A673 (cell line): ENCODE measurements around the gene ICOS.

Source experiments
- CTCF ChIP-seq: fragments of 300-800, 200-600 bp; sonication (generic); conservative IDR thresholded peaks from 2 replicates; pipeline ENCODE4 v1.5.1; 2017; ENCODE audit warnings: low read depth, mild to moderate bottlenecking, antibody characterized with exemption, low read length, moderate library complexity, mixed read lengths
- EZH2 ChIP-seq: fragments of 200-600 bp; sonication (generic); IDR thresholded peaks from 2 replicates; pipeline ENCODE4 v1.6.1; 2017; ENCODE audit warnings: borderline replicate concordance, low read depth, mild to moderate bottlenecking, mixed read lengths, antibody characterized with exemption, low read length; ENCODE audit not compliant: poor library complexity, severe bottlenecking

GRCh38 chr2:203936949-203937348 is 386 bp downstream of the ICOS start:
- no peak for TF ChIP-seq CTCF
- no peak for TF ChIP-seq EZH2
